OCI-LY7 (cell line): ENCODE data around the gene CYBB. TPM values are rescaled to one million over a fixed set of nuclear protein-coding genes. Genes with fewer than 3 reads are reported as not detected.

ENCODE experiments used
- BruUV-seq: library from RNA; stranded (reverse); fragments of 400-500 nt; replicated peaks from 2 replicates; lab custom pipeline; 2021; lab: Mats Ljungman, UMichigan
- CTCF ChIA-PET: fragments of 300-600 bp; sonication (Branson Sonifier 250); formaldehyde crosslinking; loops from one replicate; lab custom pipeline; 2022; ENCODE audit warnings: antibody characterized with exemption; ENCODE audit not compliant: unreplicated experiment; lab: Charles Lee
- POLR2A ChIA-PET: fragments of 300-600 bp; sonication (Branson Sonifier 250); formaldehyde crosslinking; loops from one replicate; lab custom pipeline; 2022; ENCODE audit warnings: antibody characterized with exemption; lab: Charles Lee
- DNase-seq: peaks from one replicate; pipeline ENCODE4 v3.0.0-alpha.2; 2015; ENCODE audit warnings: low spot score
- H2AFZ ChIP-seq: fragments of 200-600 bp; sonication (generic), shearing (Covaris generic); 2 replicates; pipeline ENCODE4 v1.6.1; 2014; ENCODE audit warnings: mild to moderate bottlenecking, antibody characterized with exemption, low read length, moderate library complexity
- H3K27ac ChIP-seq: fragments of 200-600 bp; sonication (generic); 2 replicates; pipeline ENCODE4 v1.5.1; 2014; ENCODE audit warnings: mixed run types, low read depth, mild to moderate bottlenecking, moderate library complexity, low read length, inconsistent platforms; ENCODE audit not compliant: poor library complexity, severe bottlenecking
- H3K36me3 ChIP-seq: fragments of 200-600 bp; sonication (generic); 2 replicates; pipeline ENCODE4 v1.6.1; 2014; ENCODE audit warnings: mild to moderate bottlenecking, antibody characterized with exemption, low read length, moderate library complexity, mixed read lengths; ENCODE audit not compliant: insufficient read depth
- H3K4me1 ChIP-seq: fragments of 200-600 bp; sonication (generic); 2 replicates; pipeline ENCODE4 v1.5.1; 2014; ENCODE audit warnings: mild to moderate bottlenecking, low read length; ENCODE audit not compliant: insufficient read depth, poor library complexity, severe bottlenecking
- H3K4me2 ChIP-seq: fragments of 200-600 bp; sonication (generic); 2 replicates; pipeline ENCODE4 v1.6.1; 2014; ENCODE audit warnings: mild to moderate bottlenecking, low read length
- H3K4me3 ChIP-seq: fragments of 200-600 bp; sonication (generic); 2 replicates; pipeline ENCODE4 v1.5.1; 2014; ENCODE audit warnings: mild to moderate bottlenecking, low read depth, low read length; ENCODE audit not compliant: poor library complexity, severe bottlenecking
- H3K79me2 ChIP-seq: fragments of 200-600 bp; sonication (generic); 2 replicates; pipeline ENCODE4 v1.6.1; 2016; ENCODE audit warnings: low read depth, mild to moderate bottlenecking, low read length, moderate library complexity, mixed read lengths; ENCODE audit not compliant: insufficient read depth
- H3K9me2 ChIP-seq: fragments of 200-600 bp; sonication (generic); 2 replicates; pipeline ENCODE4 v1.6.1; 2016; ENCODE audit warnings: mild to moderate bottlenecking, low read length, mixed read lengths; ENCODE audit not compliant: insufficient read depth
- H3K9me3 ChIP-seq: fragments of 200-600 bp; sonication (generic); 2 replicates; pipeline ENCODE4 v1.6.1; 2014; ENCODE audit warnings: mild to moderate bottlenecking, mixed run types, low read length, mixed read lengths
- H4K20me1 ChIP-seq: fragments of 200-600 bp; sonication (generic); 2 replicates; pipeline ENCODE4 v1.6.1; 2014; ENCODE audit warnings: mild to moderate bottlenecking, antibody characterized with exemption, low read length, moderate library complexity, mixed read lengths; ENCODE audit not compliant: insufficient read depth
- EZH2phosphoT487 ChIP-seq: fragments of 200-600 bp; sonication (generic); IDR thresholded peaks from 2 replicates; pipeline ENCODE4 v1.6.1; 2018; ENCODE audit warnings: low read depth, borderline replicate concordance, mild to moderate bottlenecking, mixed run types, antibody characterized with exemption, low read length, moderate library complexity, mixed read lengths
- intact Hi-C: fragments of 100-400 bp; cut with micrococcal nuclease; formaldehyde crosslinking; loops from one replicate; pipeline ENCODE4 v1.10.0; 2022; ENCODE audit not compliant: unreplicated experiment
- total RNA-seq, 2 experiments: library from RNA; depleted of rRNA in 1 of 2; stranded (reverse); fragments of >200 nt in 1 of 2; shearing (Covaris generic) in 1 of 2; gene quantifications; 2 replicates each; pipeline ENCODE4 v1.2.3, GENCODE V29; 2014 to 2022
- TF ChIP-seq, protein P1 (sequence below): fragments of 200-600 bp; sonication (generic); conservative IDR thresholded peaks from 2 replicates; pipeline ENCODE4 v1.5.1; 2014; ENCODE audit warnings: mild to moderate bottlenecking, antibody characterized with exemption, low read length, moderate library complexity, mixed read lengths

CYBB gene
- total RNA-seq, 2 experiments from 2014 or later: 25.4 to 38.3 TPM

GRCh38 chrX:37824491-37825214 lies 44.8 kb downstream of the CYBB start:
- Histone ChIP-seq H3K4me3 (no peak overlapping the region), H3K9me3 (no peaks in the 10 kb centered on the region), H3K4me1 (peaks cover 60% of the 10 kb centered on the region), H3K27ac (peak overlapping the region; percentile 60), H3K79me2 (no peaks in the 10 kb centered on the region), H3K36me3 (no peaks in the 10 kb centered on the region), H2AFZ (peak overlapping the region; percentile 87), H4K20me1 (no peaks in the 10 kb centered on the region), H3K9me2 (no peaks in the 10 kb centered on the region), H3K4me2 (peak overlapping the region; percentile 57)
- BruUV-seq: no TSS peak
- intact Hi-C loops: loop anchor here (1.0 to 2.0 kb wide), 2 partner anchors 38 to 79 kb away; no protein-coding TSS in a partner anchor
- POLR2A ChIA-PET: interaction anchor here (0.7 to 4.6 kb wide), 13 partner anchors 8 to 503 kb away, joined by 3 to 65 read pairs (median 4); partner anchors contain the start of genes CYBB, DYNLT3 and RPGR
- TF ChIP-seq, protein P1, sequence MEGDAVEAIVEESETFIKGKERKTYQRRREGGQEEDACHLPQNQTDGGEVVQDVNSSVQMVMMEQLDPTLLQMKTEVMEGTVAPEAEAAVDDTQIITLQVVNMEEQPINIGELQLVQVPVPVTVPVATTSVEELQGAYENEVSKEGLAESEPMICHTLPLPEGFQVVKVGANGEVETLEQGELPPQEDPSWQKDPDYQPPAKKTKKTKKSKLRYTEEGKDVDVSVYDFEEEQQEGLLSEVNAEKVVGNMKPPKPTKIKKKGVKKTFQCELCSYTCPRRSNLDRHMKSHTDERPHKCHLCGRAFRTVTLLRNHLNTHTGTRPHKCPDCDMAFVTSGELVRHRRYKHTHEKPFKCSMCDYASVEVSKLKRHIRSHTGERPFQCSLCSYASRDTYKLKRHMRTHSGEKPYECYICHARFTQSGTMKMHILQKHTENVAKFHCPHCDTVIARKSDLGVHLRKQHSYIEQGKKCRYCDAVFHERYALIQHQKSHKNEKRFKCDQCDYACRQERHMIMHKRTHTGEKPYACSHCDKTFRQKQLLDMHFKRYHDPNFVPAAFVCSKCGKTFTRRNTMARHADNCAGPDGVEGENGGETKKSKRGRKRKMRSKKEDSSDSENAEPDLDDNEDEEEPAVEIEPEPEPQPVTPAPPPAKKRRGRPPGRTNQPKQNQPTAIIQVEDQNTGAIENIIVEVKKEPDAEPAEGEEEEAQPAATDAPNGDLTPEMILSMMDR: peak; percentile 39; the same call in 1 of the 2 replicates
- no peak for TF ChIP-seq EZH2phosphoT487
- DNase-seq: peak; percentile 41
- CTCF ChIA-PET: interaction anchor here (0.7 to 3.8 kb wide), 5 partner anchors 19 to 79 kb away, joined by 3 to 46 read pairs (median 3); no protein-coding TSS in a partner anchor

DNA sequence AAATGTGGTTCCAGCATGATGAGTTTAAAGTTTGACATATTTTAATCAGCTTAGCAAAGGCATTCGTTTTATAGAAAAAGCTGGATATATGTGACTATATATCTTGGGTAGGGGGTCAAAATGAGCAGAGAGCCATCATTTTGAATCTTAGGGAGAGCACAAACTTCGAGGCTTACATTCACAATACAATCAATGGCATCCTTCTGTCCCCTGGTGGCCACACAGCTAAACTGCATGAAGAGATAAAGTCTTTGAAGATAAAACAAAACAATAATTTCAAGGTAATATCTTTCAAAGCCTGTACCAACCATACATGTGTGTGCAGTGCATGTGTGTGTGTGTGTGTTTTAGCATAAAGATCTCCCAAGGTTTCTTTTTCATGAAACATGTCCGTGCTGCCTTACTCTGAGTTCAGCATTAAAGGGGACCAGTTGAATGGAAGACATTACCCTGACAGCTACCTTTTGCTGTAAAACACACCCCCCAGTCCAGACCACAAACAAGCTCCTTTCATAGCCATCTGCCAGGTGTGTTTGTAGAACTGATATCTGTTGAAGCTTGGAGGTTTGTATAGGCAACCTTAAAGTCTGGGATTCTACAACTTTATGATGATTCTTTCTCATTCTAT lies 45.5 kb downstream of the CYBB start:
- H3K9me3 ChIP-seq: no peaks in the 10 kb centered on the region
- intact Hi-C loops: loop anchor here (1.0 to 2.0 kb wide), 2 partner anchors 39 to 80 kb away; no protein-coding TSS in a partner anchor
- ChIA-PET POLR2A (interaction anchor here (0.9 to 4.6 kb wide), 8 partner anchors 9 to 80 kb away, joined by 3 to 65 read pairs (median 6); partner anchors contain the start of gene CYBB), CTCF (interaction anchor here (1.0 to 3.8 kb wide), 3 partner anchors 8 to 79 kb away, joined by 3 to 46 read pairs (median 3); no protein-coding TSS in a partner anchor)
- H3K9me2 ChIP-seq: no peaks in the 10 kb centered on the region
- H3K4me3 ChIP-seq: no peak overlapping the region
- peak overlapping the region; percentile 57 for H3K4me2 ChIP-seq
- peaks cover 53% of the 10 kb centered on the region for H3K4me1 ChIP-seq
- TF ChIP-seq, protein P1: peak; percentile 91
- TF ChIP-seq EZH2phosphoT487: no peak
- peak overlapping the region; percentile 60 for H3K27ac ChIP-seq
- DNase-seq: peak; percentile 73
- no peaks in the 10 kb centered on the region for H3K79me2 ChIP-seq
- peak overlapping the region; percentile 87; the same call in 1 of the 2 replicates for H2AFZ ChIP-seq
- H3K36me3 ChIP-seq: no peaks in the 10 kb centered on the region
- H4K20me1 ChIP-seq: no peaks in the 10 kb centered on the region
- no TSS peak for BruUV-seq
